OCI-LY1 (cell line): ENCODE measurements around the gene NEMP1.

ENCODE experiments used
- H2AFZ ChIP-seq: fragments of 200-600 bp; sonication (generic), shearing (Covaris generic); 2 replicates; pipeline ENCODE4 v1.6.0; 2014; ENCODE audit warnings: antibody characterized with exemption, mild to moderate bottlenecking, low read length
- H3F3A ChIP-seq: fragments of 200-600 bp; sonication (generic), shearing (Covaris generic); 2 replicates; pipeline ENCODE4 v1.6.0; 2014; ENCODE audit warnings: mild to moderate bottlenecking, antibody characterized with exemption, low read length, moderate library complexity; ENCODE audit not compliant: insufficient read depth
- H3K27ac ChIP-seq: fragments of 200-600 bp; sonication (generic); 2 replicates; pipeline ENCODE4 v1.5.1; 2014; ENCODE audit warnings: low read length, mixed run types, mild to moderate bottlenecking, low read depth; ENCODE audit not compliant: poor library complexity, severe bottlenecking
- H3K27me3 ChIP-seq: fragments of 200-600 bp; sonication (generic); 2 replicates; pipeline ENCODE4 v1.6.0; 2014; ENCODE audit warnings: antibody characterized with exemption, mild to moderate bottlenecking, low read length, moderate library complexity; ENCODE audit not compliant: insufficient read depth
- H3K36me3 ChIP-seq: fragments of 200-600 bp; sonication (generic); 2 replicates; pipeline ENCODE4 v1.6.1; 2014; ENCODE audit warnings: mild to moderate bottlenecking, antibody characterized with exemption, low read length, moderate library complexity, mixed read lengths; ENCODE audit not compliant: insufficient read depth
- H3K4me1 ChIP-seq: fragments of 200-600 bp; sonication (generic); 2 replicates; pipeline ENCODE4 v1.5.1; 2014; ENCODE audit warnings: mild to moderate bottlenecking, low read length, moderate library complexity; ENCODE audit not compliant: insufficient read depth, severe bottlenecking
- H3K4me2 ChIP-seq: fragments of 200-600 bp; sonication (generic), shearing (Covaris generic); 2 replicates; pipeline ENCODE4 v1.6.1; 2014; ENCODE audit warnings: low read length
- H3K4me3 ChIP-seq: fragments of 200-600 bp; sonication (generic); 2 replicates; pipeline ENCODE4 v1.5.1; 2014; ENCODE audit warnings: low read length, low read depth, mild to moderate bottlenecking, mixed read lengths; ENCODE audit not compliant: poor library complexity, severe bottlenecking
- H3K79me2 ChIP-seq: fragments of 200-600 bp; shearing (Covaris generic); 2 replicates; pipeline ENCODE4 v1.6.1; 2016; ENCODE audit warnings: mixed run types, low read length, mixed read lengths; ENCODE audit not compliant: insufficient read depth
- H3K9ac ChIP-seq: fragments of 200-600 bp; sonication (generic), shearing (Covaris generic); 2 replicates; pipeline ENCODE4 v1.6.1; 2014; ENCODE audit warnings: mild to moderate bottlenecking, low read length, mixed read lengths
- H3K9me2 ChIP-seq: fragments of 200-600 bp; sonication (generic), shearing (Covaris generic); 2 replicates; pipeline ENCODE4 v1.6.1; 2014; ENCODE audit warnings: low read depth, mild to moderate bottlenecking, low read length, mixed read lengths
- H3K9me3 ChIP-seq: fragments of 200-600 bp; shearing (Covaris generic); 2 replicates; pipeline ENCODE4 v1.6.1; 2014; ENCODE audit warnings: low read length, mixed read lengths
- H4K20me1 ChIP-seq: fragments of 200-600 bp; sonication (generic), shearing (Covaris generic); 2 replicates; pipeline ENCODE4 v1.6.0; 2016; ENCODE audit warnings: mild to moderate bottlenecking, low read length; ENCODE audit not compliant: insufficient read depth
- EZH2 ChIP-seq: fragments of 200-600 bp; sonication (generic), shearing (Covaris generic); IDR thresholded peaks from 2 replicates; pipeline ENCODE4 v1.8.0; 2017; ENCODE audit warnings: borderline replicate concordance, mixed run types, mild to moderate bottlenecking, antibody characterized with exemption, low read length, moderate library complexity, mixed read lengths
- TF ChIP-seq, protein P1 (sequence below): fragments of 200-600 bp; sonication (generic), shearing (Covaris generic); IDR thresholded peaks from 2 replicates; pipeline ENCODE4 v1.5.1; 2017; ENCODE audit warnings: mild to moderate bottlenecking, antibody characterized with exemption, low read length, moderate library complexity, mixed read lengths

Gene NEMP1

DNA sequence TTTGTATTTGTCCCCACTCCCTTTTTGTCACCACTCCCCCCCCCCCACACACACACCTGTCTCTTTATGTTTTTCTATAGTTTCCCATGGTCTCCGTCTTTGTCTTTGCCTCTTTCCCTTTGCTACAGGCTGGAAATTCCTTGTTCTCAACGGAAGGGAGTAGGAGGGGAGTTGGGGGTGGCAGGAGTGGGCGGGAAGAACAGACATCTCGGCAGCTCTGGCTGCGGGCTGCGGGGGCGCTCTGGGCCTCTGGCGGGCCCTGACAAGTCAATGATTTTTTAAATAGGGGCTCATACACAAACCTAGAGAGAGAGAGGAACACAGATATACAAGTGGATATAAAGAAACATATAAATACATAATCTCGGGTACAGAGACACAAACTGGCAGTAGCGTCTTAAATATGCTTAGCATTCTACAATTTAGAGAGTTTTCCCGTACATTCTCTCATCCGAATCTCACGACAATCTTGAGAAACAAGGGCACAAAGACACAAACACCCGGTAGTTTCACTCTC lies 8.0 kb upstream of the NEMP1 start:
- Histone ChIP-seq H3K27ac (peak overlapping the region; percentile 90), H2AFZ (0 out of 2 replicates have a peak overlapping the region, but pooled peaks have one; percentile 25)

DNA sequence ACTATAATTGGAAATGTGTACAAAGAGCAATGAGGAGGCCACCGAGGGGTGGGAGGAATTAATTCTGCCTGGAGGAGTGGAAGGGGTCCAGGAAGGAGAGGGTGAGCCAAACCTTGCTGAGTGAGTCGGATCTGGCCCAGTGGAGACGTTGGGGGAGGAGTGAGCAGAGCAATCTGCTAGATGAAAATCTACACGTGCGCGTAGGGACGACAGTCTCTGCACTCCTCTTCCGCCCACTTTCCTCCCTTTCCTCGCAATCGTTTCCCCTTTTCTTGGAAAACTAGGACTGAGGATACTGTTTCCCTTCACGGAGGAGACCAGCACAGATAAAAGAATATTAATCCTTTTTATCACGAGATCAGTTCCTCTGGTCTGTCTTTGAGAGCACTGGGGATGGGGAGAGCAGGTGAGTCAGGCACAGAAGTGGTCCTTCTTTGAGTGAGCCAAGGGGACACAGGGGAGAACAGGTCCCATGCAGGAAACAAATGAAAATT lies 7.5 kb upstream of the NEMP1 start:
- TF ChIP-seq, protein P1, sequence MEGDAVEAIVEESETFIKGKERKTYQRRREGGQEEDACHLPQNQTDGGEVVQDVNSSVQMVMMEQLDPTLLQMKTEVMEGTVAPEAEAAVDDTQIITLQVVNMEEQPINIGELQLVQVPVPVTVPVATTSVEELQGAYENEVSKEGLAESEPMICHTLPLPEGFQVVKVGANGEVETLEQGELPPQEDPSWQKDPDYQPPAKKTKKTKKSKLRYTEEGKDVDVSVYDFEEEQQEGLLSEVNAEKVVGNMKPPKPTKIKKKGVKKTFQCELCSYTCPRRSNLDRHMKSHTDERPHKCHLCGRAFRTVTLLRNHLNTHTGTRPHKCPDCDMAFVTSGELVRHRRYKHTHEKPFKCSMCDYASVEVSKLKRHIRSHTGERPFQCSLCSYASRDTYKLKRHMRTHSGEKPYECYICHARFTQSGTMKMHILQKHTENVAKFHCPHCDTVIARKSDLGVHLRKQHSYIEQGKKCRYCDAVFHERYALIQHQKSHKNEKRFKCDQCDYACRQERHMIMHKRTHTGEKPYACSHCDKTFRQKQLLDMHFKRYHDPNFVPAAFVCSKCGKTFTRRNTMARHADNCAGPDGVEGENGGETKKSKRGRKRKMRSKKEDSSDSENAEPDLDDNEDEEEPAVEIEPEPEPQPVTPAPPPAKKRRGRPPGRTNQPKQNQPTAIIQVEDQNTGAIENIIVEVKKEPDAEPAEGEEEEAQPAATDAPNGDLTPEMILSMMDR, result no peak
- TF ChIP-seq EZH2, result no peak
- peak overlapping the region; percentile 88 for H3K9ac ChIP-seq
- H3K79me2 ChIP-seq, result no peaks in the 10 kb centered on the region
- no peaks in the 10 kb centered on the region for H3K36me3 ChIP-seq
- H3K4me1 ChIP-seq, result peaks cover 33% of the 10 kb centered on the region
- no peaks in the 10 kb centered on the region for H4K20me1 ChIP-seq
- H3K9me2 ChIP-seq, result no peaks in the 10 kb centered on the region
- 0 out of 2 replicates have a peak overlapping the region, but pooled peaks have one; percentile 25 for H2AFZ ChIP-seq
- peak overlapping the region; percentile 95 for H3K4me2 ChIP-seq
- H3K27ac ChIP-seq, result peak overlapping the region; percentile 90
- peaks cover 6% of the 10 kb centered on the region; the same call in 1 of the 2 replicates for H3F3A ChIP-seq
- H3K27me3 ChIP-seq, result no peaks in the 10 kb centered on the region
- no peaks in the 10 kb centered on the region for H3K9me3 ChIP-seq
- H3K4me3 ChIP-seq, result peak overlapping the region; percentile 74

More for the DNA sequence above, 8.0 kb upstream of the NEMP1 start:
- Histone ChIP-seq H3K27me3 (no peaks in the 10 kb centered on the region), H3K9ac (peak overlapping the region; percentile 88), H3K36me3 (no peaks in the 10 kb centered on the region), H3K9me3 (no peaks in the 10 kb centered on the region), H3F3A (peaks cover 6% of the 10 kb centered on the region; the same call in 1 of the 2 replicates), H3K4me1 (peaks cover 33% of the 10 kb centered on the region), H3K79me2 (no peaks in the 10 kb centered on the region), H3K9me2 (no peaks in the 10 kb centered on the region), H3K4me3 (peak overlapping the region; percentile 74), H3K4me2 (peak overlapping the region; percentile 95), H4K20me1 (no peaks in the 10 kb centered on the region)
- no peak for TF ChIP-seq EZH2
- TF ChIP-seq, protein P1, result peak; percentile 60

DNA sequence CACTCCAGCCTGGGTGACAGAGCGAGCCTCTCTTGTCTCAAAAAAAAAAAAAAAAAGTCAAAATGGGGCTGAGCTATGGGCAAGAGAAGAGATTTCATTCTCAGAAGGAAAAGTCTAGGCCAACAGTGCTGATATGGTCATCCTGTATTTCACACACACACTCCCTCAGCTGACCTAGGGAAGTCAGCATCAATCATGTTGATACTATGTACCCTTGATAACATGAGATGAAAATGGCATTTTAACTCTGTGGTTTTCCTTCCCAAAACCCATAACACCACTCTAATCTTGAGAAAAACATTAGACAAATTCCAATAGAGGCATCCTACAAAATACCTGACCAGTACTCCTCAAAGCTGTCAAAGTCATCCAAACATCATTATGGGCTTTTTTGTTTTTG lies 2.3 kb upstream of the NEMP1 start:
- no peak overlapping the region for H3K4me2 ChIP-seq
- peaks cover 8% of the 10 kb centered on the region for H3K36me3 ChIP-seq
- TF ChIP-seq, protein P1, result no peak
- TF ChIP-seq EZH2, result no peak
- H3K79me2 ChIP-seq, result peaks cover 15% of the 10 kb centered on the region
- H3K27ac ChIP-seq, result no peak overlapping the region
- no peak overlapping the region for H3K9ac ChIP-seq
- H3K9me3 ChIP-seq, result no peaks in the 10 kb centered on the region
- no peaks in the 10 kb centered on the region for H3K27me3 ChIP-seq
- peaks cover 17% of the 10 kb centered on the region for H3K4me1 ChIP-seq
- H2AFZ ChIP-seq, result no peak overlapping the region
- H3F3A ChIP-seq, result no peaks in the 10 kb centered on the region; the same call in 1 of the 2 replicates
- H3K4me3 ChIP-seq, result no peak overlapping the region
- no peaks in the 10 kb centered on the region for H3K9me2 ChIP-seq
- no peaks in the 10 kb centered on the region for H4K20me1 ChIP-seq
